NCI-H345 (cell line): ENCODE measurements around the gene C3orf52.
"Not testable (repeated sequence)": the region's sequence is repeated elsewhere in the genome, so short reads cannot be mapped to it uniquely, and the experiment has no call there.

Source experiments
- DNase-seq: peaks from one replicate; lab custom pipeline; 2025; lab: John Stamatoyannopoulos, UW

The C3orf52 gene

GRCh38 chr3:112086076-112086854 is at the start of gene C3orf52:
TSS of gene C3orf52 (plus strand) at chr3:112086389. CDS start at chr3:112086408, 19 bp downstream.
- DNase-seq, result peak; percentile 77

GRCh38 chr3:112037194-112037593 is 49.0 kb upstream of the C3orf52 start:
- not testable (repeated sequence) for DNase-seq

GRCh38 chr3:112038863-112039262 is 47.3 kb upstream of the C3orf52 start:
- DNase-seq, result no peak

GRCh38 chr3:112041321-112041720 is 44.9 kb upstream of the C3orf52 start:
- DNase-seq, result no peak

- DNase-seq, result peak; percentile 97
Measured at GRCh38 chr3:112042842-112043280, 43.3 kb upstream of the C3orf52 start.

DNA sequence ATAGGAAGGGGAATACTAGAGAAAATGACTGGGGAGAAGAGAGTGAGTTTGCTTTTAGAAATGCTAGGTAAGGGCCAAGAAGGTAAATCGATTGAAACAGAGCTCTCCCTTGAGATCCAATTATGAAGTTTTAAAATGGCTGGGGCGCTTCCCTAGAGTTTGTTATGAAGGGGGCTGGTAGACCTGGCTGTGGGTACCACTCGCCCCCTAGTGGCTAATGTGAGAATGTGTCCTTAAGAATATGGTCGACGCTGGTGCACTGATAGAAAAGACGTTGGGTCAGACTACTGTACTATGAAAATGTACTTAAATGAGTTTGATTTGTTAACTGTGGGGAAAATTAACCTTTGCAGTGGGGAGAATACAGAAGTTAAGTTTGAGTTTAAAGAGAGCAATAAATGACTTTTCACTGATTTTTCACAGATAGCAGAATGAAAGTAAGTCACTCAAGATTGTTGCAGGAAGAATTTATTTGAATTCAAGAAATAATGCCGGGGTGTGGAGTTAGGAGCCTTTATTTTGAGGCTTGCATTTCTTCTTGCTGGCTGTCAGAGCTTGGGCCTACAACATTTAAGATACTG is 42.5 kb upstream of the C3orf52 start:
- peak; percentile 86 for DNase-seq

DNA sequence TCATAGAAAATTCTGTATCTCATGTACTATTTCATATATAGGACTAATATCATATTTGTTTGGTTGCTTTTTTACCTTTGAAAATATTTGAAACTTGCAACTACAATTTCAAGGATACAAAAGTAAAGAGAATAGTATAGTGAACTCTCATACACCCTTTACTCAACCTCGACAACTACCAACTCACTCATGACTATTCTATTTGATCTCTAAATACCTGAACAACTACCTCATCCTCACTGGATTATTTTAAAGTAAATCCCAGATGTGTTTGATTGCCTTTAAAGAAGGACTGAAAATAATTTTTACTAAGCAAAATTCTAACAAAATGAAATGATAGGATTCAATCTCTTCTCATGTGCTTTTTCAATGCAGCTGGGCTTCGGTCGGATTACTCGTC is 39.6 kb upstream of the C3orf52 start:
- DNase-seq, result no peak

GRCh38 chr3:112047264-112047663 is 38.9 kb upstream of the C3orf52 start:
- DNase-seq, result no peak

- no peak for DNase-seq
Measured at GRCh38 chr3:112048911-112049310, 37.3 kb upstream of the C3orf52 start.

DNA sequence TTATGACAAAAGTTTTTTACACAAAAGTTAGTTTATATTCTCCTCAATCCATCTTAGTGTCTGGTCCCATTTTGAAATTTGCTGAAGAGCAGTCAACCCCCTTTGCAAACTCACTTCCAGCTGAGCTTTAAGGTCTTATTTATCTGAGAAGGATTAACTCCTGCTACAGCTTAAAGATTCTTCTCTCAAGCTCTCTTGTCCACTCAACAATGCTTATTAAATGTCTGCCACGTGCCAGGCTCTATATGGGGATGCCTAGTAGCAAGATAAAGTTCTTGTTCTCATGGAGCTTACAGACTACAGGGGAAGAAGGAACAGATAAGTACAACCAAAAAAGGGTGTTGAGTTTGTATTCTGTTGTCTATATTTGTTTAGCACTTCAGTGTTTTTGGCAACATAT is 33.0 kb upstream of the C3orf52 start:
- DNase-seq, result no peak

DNA sequence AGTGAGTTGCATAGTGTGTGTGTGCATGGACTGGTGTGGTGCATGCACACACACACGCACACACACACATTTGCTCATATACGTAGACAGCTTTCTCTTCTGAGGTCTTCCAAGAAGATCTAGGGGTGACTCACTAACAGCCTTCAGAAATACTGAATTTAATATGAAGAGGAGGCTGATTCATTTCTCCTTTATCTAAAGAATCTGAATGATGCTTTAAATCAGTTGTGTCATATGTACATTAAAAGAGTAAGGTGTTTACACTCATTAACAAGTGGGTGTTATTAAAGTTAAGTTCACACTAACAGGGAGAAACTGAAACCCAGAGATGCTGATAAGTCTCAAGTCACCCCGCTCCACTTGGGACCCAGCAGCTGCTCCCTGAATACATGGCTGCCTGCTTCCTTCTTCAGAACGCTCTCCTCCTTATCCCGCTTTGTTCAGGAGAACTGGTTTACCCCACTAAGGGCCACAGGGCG is 29.7 kb upstream of the C3orf52 start:
- no peak for DNase-seq

- no peak for DNase-seq
Measured at GRCh38 chr3:112059497-112059896, 26.7 kb upstream of the C3orf52 start.

DNA sequence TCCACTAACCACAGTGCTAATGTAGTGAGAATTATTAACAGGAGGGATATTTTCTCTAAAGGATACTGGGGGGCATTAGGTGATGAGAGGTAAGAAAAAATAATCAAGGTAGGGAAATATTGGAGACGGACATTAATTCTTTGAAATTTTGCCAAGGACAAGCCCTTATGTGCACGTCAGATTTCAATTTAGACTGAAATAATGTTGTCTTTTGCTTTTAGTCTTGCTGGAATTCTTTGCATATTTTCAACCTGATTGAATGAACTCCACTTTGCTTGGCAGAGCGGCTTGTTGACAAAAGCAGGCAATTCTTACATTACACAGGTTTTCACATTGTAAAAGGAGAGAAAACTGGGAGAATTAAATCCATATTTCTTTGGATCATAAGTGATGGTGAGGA is 25.0 kb upstream of the C3orf52 start:
- no peak for DNase-seq

DNA sequence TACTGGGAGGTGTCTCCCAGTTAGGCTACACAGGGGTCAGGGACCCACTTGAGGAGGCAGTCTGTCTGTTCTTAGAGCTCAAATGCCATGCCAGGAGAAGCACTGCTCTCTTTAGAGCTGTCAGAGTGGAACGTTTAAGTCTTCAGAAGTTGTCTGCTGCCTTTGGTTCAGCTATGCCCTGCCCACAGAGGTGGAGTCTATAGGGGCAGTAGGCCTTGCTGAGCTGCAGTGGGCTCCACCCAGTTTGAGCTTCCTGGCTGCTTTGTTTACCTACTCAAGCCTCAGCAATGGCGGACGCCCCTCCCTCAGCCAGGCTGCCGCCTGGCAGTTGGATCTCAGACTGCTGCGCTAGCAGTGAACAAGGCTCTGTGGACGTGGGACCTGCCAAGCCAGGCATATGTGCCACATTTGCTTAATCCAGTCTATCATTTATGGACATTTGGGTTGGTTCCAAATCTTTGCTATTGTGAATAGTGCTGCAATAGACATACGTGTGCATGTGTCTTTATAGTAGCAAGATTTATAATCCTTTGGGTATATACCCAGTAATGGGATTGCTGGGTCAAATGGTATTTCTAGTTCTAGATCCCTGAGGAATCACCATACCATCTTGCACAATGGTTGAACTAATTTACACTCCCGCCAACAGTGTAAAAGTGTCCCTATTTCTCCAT is 13.7 kb upstream of the C3orf52 start:
- not testable (repeated sequence) for DNase-seq

DNA sequence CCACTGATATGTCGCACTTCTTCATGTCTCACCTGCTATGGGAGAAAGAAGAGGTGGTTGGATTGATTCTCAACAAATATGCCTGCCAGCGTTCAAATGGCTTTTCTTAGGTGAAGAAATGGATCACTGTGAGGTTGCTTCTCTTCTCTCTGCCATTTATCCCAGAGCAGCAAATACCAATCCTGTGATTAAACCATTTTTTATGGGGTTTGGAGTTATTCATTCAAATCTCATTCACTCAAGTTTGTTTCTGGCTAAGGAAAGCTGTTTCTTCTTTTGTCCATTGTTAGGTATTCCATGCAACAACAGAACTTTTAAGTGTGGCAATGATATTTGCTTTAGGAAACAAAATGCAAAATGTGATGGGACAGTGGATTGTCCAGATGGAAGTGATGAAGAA is 12.2 kb upstream of the C3orf52 start:
- no peak for DNase-seq

DNA sequence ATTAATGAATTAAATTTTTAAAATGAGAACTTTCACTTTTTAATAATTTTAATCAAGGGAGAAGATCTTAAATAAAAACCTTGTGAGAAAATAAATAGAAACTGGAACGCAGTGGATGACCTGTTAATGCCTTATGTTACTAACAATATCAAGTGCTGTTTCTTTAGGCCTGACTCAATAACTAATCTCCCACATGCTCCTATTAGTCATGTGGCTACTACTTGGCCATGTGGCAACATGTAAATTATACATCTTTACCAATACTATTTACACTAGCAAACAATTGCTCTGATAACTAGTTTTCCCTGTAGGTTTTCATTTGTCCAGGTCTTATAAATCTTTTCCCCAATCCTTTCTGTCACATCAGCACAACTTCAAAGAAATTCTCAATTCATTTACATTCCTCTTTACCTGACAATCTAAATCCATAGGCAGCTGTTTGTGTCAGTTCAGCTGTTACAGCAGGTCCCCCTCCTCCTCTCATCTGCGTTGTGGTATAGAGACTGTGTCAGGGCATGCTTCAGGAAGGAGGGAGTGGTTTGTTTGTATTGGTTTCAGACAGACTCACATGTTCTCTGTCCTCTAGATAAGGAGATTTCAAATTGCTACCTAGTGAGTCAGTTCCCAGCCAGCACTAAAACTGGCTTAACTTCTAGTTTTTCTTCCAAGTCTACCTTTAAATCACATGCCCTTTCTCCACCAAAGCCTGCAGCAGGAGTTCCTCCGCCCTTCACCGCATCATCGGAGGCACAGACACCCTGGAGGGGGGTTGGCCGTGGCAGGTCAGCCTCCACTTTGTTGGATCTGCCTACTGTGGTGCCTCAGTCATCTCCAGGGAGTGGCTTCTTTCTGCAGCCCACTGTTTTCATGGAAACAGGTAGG is 11.3 kb upstream of the C3orf52 start:
- peak; percentile 68 for DNase-seq

DNA sequence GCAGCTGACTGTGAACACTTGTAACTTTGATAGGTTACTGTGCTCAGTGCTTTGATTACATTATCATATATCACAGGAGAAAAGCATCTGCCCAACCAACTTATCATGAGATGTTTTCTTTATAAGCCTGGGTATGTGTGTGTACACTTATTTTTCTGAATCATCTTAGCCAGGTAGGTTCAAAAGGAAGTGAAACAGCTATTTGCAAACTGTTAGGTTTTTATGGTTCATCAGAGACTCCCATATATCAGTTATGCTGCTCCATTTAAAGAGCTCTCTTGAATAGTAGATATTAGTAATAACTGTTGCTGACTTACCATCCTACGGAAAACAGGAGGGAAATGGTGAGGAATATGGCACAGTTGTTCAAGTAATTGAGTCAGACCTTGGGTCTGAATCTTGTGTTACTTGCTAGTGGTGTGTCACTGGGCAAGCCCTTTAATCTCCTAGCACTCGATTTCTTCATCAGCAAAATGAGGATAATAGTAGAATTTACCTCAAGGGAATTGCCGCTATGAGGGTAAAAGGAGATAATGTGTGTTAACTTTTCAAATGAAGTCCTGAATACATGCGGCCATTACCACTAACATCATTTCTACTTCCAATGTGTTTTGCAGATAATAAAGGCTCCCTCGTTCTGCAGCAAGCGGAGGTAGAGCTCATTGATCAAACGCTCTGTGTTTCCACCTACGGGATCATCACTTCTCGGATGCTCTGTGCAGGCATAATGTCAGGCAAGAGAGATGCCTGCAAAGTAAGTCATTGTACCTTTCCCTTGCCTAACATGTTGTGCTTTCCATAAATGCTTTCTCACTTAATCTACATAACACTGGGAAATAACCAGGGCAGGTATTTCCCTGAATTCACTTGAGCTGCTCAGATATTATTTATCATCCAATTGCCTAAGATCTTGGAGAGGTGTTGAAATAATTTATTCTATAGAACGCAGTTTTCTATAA is 7.8 kb upstream of the C3orf52 start:
- DNase-seq, result no peak

DNA sequence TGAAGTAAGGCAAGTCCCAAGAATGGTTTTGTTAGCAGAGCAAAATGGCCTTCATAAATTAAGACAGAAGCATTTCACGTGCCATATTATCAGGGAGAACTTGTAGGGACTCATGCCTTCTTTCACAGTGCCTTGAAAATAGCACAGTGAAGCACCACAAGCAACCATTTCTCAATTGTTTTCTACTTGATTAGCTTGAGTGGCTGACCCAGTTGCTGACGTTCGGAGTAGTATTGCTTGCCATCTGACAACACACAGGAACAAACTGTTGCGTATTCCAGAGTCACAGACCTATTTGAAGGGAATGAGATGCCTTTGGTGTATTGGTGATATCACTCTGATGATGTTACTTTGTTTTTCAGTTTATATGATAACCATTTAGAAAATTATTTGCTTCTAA is 3.0 kb upstream of the C3orf52 start:
- no peak for DNase-seq

GRCh38 chr3:112084980-112085705 is 1.0 kb upstream of the C3orf52 start:
- DNase-seq, result no peak

DNA sequence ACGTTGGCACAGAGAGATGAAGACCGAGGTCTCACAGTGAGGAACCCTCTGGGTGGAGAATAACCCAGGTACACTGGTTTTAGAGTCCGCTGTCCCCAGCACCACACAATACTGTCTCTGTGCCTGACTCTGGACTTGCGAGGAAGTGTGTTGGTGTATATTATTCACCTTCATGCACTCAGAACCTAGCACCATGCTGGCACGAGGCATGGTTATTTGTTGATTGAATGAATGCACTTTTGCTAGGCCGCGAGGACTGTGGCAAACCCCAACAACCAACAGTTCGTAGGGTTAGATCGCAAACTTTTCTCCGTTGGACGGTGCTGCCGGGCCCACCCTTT is 484 bp upstream of the C3orf52 start:
- DNase-seq, result no peak
